Suprapubic skin (tissue), 3 donors: Measurements from ENCODE around the gene FAM78B.

Source experiments
- CTCF ChIP-seq, 2 donors: fragments of 200-600 bp in 1 of 2; fragments of 450-650 bp in 1 of 2; sonication (generic) in 1 of 2; IDR thresholded peaks; one replicate each; pipeline ENCODE4 v1.5.1; 2016 to 2019; ENCODE audit warnings: antibody characterized with exemption in 2 of 2, mild to moderate bottlenecking in 1 of 2, moderate library complexity in 1 of 2
- POLR2AphosphoS5 ChIP-seq, 3 donors: sonication (generic); formaldehyde crosslinking; IDR thresholded peaks; one replicate each; pipeline ENCODE4 v1.6.1; 2017; ENCODE audit warnings: antibody characterized with exemption in 3 of 3

GRCh38 chr1:166166329-166166697, 488 bp downstream of the FAM78B start:
- TF ChIP-seq CTCF (IDR thresholded peaks at IDR 0.05) (no peak), POLR2AphosphoS5 (IDR thresholded peaks at IDR 0.05) (no peak)
